ENCODE measurements around the gene DNAI7. TPM values are rescaled to one million over a fixed set of nuclear protein-coding genes. Genes with fewer than 3 reads are reported as not detected.

The DNAI7 gene
- polyA plus RNA-seq, 1 donor, result 0.63 TPM

- no CpG with 5 or more reads among the region's 6 CpGs for WGBS (ENCODE audit: insufficient coverage, low lambda C conversion rate)
- Histone ChIP-seq H3K9me3 (ENCODE audit: control insufficient read depth, low read depth, low read length) (no peaks in the 10 kb centered on the region), H3K36me3 (ENCODE audit: control insufficient read depth, insufficient read depth, low read length) (peaks cover 3% of the 10 kb centered on the region)
These were observed 12.5 kb upstream of the DNAI7 start for GRCh38 chr12:25207411-25207810.

GRCh38 chr12:25202137-25202536, 7.2 kb upstream of the DNAI7 start:
- peak; percentile 14 to 59 for DNase-seq
- no CpG with 5 or more reads among the region's 2 CpGs for WGBS (ENCODE audit: insufficient coverage, low lambda C conversion rate)
- Histone ChIP-seq H3K27me3 (ENCODE audit: control insufficient read depth, insufficient read depth, low read length) (no peaks in the 10 kb centered on the region), H3K9me3 (ENCODE audit: control insufficient read depth, low read depth, low read length) (no peaks in the 10 kb centered on the region), H3K4me1 (ENCODE audit: control insufficient read depth, insufficient read depth, low read length) (peaks cover 5% of the 10 kb centered on the region), H3K36me3 (ENCODE audit: control insufficient read depth, insufficient read depth, low read length) (no peaks in the 10 kb centered on the region), H3K4me3 (ENCODE audit: low read length) (no peak overlapping the region), H3K27ac (ENCODE audit: low read length) (no peak overlapping the region)

More at GRCh38 chr12:25207411-25207810, 12.5 kb upstream of the DNAI7 start:
- Histone ChIP-seq H3K27me3 (ENCODE audit: control insufficient read depth, insufficient read depth, low read length) (no peaks in the 10 kb centered on the region), H3K27ac (ENCODE audit: low read length) (peak overlapping the region; percentile 8), H3K4me3 (ENCODE audit: low read length) (no peak overlapping the region), H3K4me1 (ENCODE audit: control insufficient read depth, insufficient read depth, low read length) (peaks cover 5% of the 10 kb centered on the region)
- DNase-seq, result no peak

- DNase-seq, result no peak
- Histone ChIP-seq H3K4me3 (ENCODE audit: low read length) (no peak overlapping the region), H3K9me3 (ENCODE audit: control insufficient read depth, low read depth, low read length) (no peaks in the 10 kb centered on the region), H3K27me3 (ENCODE audit: control insufficient read depth, insufficient read depth, low read length) (no peaks in the 10 kb centered on the region), H3K36me3 (ENCODE audit: control insufficient read depth, insufficient read depth, low read length) (no peaks in the 10 kb centered on the region), H3K27ac (ENCODE audit: low read length) (no peak overlapping the region), H3K4me1 (ENCODE audit: control insufficient read depth, insufficient read depth, low read length) (peaks cover 12% of the 10 kb centered on the region)
- no CpG with 5 or more reads among the region's 1 CpG for WGBS (ENCODE audit: insufficient coverage, low lambda C conversion rate)
These were observed 5.7 kb upstream of the DNAI7 start for GRCh38 chr12:25200703-25201102.

GRCh38 chr12:25197608-25198007, 2.6 kb upstream of the DNAI7 start:
- Histone ChIP-seq H3K36me3 (ENCODE audit: control insufficient read depth, insufficient read depth, low read length) (no peaks in the 10 kb centered on the region), H3K4me1 (ENCODE audit: control insufficient read depth, insufficient read depth, low read length) (peaks cover 12% of the 10 kb centered on the region), H3K4me3 (ENCODE audit: low read length) (no peak overlapping the region), H3K9me3 (ENCODE audit: control insufficient read depth, low read depth, low read length) (no peaks in the 10 kb centered on the region), H3K27ac (ENCODE audit: low read length) (no peak overlapping the region), H3K27me3 (ENCODE audit: control insufficient read depth, insufficient read depth, low read length) (no peaks in the 10 kb centered on the region)
- no CpG with 5 or more reads among the region's 2 CpGs for whole genome bisulfite sequencing (ENCODE audit: insufficient coverage, low lambda C conversion rate)
- no peak for DNase-seq

DNA sequence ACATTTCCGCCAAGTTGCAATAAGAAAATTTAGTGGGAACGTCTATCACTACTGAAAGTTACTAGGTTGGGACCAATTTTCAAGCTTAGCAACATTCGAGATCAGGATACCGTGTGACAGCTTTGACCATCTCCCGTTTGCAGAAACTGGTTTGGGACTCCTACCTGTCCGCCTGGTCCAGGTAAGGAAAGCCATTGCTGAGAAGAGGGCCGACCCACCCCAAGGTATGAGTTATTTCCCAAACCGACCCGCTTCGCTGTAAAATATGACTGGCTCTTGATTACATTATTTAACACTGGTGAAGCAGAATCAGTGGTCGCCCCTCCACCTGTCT, 271 bp downstream of the DNAI7 start:
- WGBS (ENCODE audit: insufficient coverage, low lambda C conversion rate), result 60% methylated on average over 1 of the region's 11 CpGs
- peak overlapping the region; percentile 98 for H3K27ac ChIP-seq (ENCODE audit: low read length)

GRCh38 chr12:25194214-25194613, 746 bp downstream of the DNAI7 start:
- Histone ChIP-seq H3K36me3 (ENCODE audit: control insufficient read depth, insufficient read depth, low read length) (no peaks in the 10 kb centered on the region), H3K27ac (ENCODE audit: low read length) (peak overlapping the region; percentile 98), H3K4me1 (ENCODE audit: control insufficient read depth, insufficient read depth, low read length) (peaks cover 6% of the 10 kb centered on the region), H3K4me3 (ENCODE audit: low read length) (no peak overlapping the region), H3K27me3 (ENCODE audit: control insufficient read depth, insufficient read depth, low read length) (no peaks in the 10 kb centered on the region), H3K9me3 (ENCODE audit: control insufficient read depth, low read depth, low read length) (no peaks in the 10 kb centered on the region)
- 67% methylated on average over 1 of the region's 1 CpG for WGBS (ENCODE audit: insufficient coverage, low lambda C conversion rate)
- no peak for DNase-seq

More for the DNA sequence above, 271 bp downstream of the DNAI7 start:
- Histone ChIP-seq H3K36me3 (ENCODE audit: control insufficient read depth, insufficient read depth, low read length) (no peaks in the 10 kb centered on the region), H3K27me3 (ENCODE audit: control insufficient read depth, insufficient read depth, low read length) (no peaks in the 10 kb centered on the region), H3K9me3 (ENCODE audit: control insufficient read depth, low read depth, low read length) (no peaks in the 10 kb centered on the region), H3K4me1 (ENCODE audit: control insufficient read depth, insufficient read depth, low read length) (peaks cover 6% of the 10 kb centered on the region), H3K4me3 (ENCODE audit: low read length) (peak overlapping the region; percentile 86)
- DNase-seq, result no peak

- Histone ChIP-seq H3K4me3 (ENCODE audit: low read length) (no peak overlapping the region), H3K27ac (ENCODE audit: low read length) (no peak overlapping the region), H3K9me3 (ENCODE audit: control insufficient read depth, low read depth, low read length) (no peaks in the 10 kb centered on the region), H3K4me1 (ENCODE audit: control insufficient read depth, insufficient read depth, low read length) (no peaks in the 10 kb centered on the region), H3K27me3 (ENCODE audit: control insufficient read depth, insufficient read depth, low read length) (no peaks in the 10 kb centered on the region), H3K36me3 (ENCODE audit: control insufficient read depth, insufficient read depth, low read length) (no peaks in the 10 kb centered on the region)
- 81% methylated on average over 3 of the region's 6 CpGs for WGBS (ENCODE audit: insufficient coverage, low lambda C conversion rate)
- no peak for DNase-seq
These were observed 4.2 kb downstream of the DNAI7 start for GRCh38 chr12:25190793-25191192.

DNA sequence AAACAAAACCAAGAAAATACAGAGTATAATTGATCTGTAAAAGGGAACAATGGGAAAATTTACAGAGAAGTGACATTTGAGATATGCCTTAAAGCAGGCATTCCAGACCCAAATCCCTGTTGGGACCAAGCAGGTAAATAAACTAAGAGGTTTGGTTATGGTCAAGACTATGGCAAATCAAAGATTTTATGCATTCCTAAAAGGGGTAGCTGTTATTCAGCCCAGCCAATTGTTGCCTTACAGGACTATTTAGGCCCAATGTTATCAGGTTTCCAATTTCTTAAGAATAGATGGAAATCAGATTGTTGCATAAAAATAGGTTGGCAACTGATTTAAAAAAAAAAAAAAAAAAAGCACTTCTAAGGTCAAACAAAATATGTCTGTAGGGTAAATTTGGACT, 5.3 kb downstream of the DNAI7 start:
- no peaks in the 10 kb centered on the region for H3K4me1 ChIP-seq (ENCODE audit: control insufficient read depth, insufficient read depth, low read length)
- H3K36me3 ChIP-seq (ENCODE audit: control insufficient read depth, insufficient read depth, low read length), result no peaks in the 10 kb centered on the region

DNA sequence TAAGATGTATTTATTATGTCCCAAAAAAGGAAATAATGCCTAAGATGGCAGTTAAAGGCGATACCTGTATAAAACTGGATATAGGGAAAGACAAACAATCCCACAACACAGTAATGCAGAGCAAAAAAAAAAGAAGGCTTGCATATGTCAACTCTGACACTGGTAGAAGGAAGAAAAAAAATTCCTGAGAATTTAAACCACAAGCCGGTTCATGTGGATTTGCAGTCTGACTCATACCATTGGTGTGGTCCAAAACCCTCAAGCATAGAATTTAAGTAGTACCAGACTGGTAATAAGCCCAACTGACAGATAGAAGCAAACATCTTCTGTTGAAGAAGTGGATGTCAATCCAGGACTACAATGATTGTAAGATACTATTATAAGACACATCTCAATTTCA, 7.2 kb downstream of the DNAI7 start:
- no peaks in the 10 kb centered on the region for H3K36me3 ChIP-seq (ENCODE audit: control insufficient read depth, insufficient read depth, low read length)
- no peak overlapping the region for H3K27ac ChIP-seq (ENCODE audit: low read length)
- DNase-seq, result no peak
- no peaks in the 10 kb centered on the region for H3K4me1 ChIP-seq (ENCODE audit: control insufficient read depth, insufficient read depth, low read length)
- no peaks in the 10 kb centered on the region for H3K9me3 ChIP-seq (ENCODE audit: control insufficient read depth, low read depth, low read length)
- no peaks in the 10 kb centered on the region for H3K27me3 ChIP-seq (ENCODE audit: control insufficient read depth, insufficient read depth, low read length)
- 90% methylated on average over 2 of the region's 2 CpGs for WGBS (ENCODE audit: insufficient coverage, low lambda C conversion rate)
- no peak overlapping the region for H3K4me3 ChIP-seq (ENCODE audit: low read length)

More for the DNA sequence above, 5.3 kb downstream of the DNAI7 start:
- no peak for DNase-seq
- H3K27ac ChIP-seq (ENCODE audit: low read length), result no peak overlapping the region
- H3K4me3 ChIP-seq (ENCODE audit: low read length), result no peak overlapping the region
- no peaks in the 10 kb centered on the region for H3K27me3 ChIP-seq (ENCODE audit: control insufficient read depth, insufficient read depth, low read length)
- H3K9me3 ChIP-seq (ENCODE audit: control insufficient read depth, low read depth, low read length), result no peaks in the 10 kb centered on the region

DNA sequence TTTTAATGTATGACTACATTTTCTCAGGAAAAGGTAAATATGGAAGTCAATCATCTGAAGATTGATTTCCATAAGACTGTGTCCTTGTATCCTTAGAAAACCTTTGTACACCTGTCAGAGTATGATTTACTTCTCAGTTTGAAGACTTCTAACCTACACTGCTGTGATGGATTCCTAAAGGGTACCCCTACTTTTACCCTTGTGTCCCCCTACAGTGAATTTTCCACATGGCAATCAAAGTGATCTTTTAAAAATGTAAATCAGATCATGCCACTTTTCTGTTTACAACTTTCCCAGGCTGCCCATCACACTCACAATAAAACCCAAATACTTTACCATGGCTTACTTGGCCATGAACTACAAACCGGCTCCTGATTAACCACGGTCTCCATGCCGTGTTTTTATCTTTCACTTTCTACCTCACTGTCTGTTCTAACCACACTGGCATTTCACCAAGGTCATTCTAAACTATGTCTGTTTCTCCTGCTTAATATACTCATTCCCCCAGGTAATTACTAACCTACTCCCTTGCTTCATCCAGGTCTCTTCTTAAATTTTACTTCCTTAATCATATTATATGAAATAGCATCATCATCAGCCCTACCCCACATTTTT, 8.1 kb downstream of the DNAI7 start:
- H3K9me3 ChIP-seq (ENCODE audit: control insufficient read depth, low read depth, low read length), result no peaks in the 10 kb centered on the region
- H3K4me3 ChIP-seq (ENCODE audit: low read length), result no peak overlapping the region
- DNase-seq, result no peak
- no peaks in the 10 kb centered on the region for H3K4me1 ChIP-seq (ENCODE audit: control insufficient read depth, insufficient read depth, low read length)
- H3K36me3 ChIP-seq (ENCODE audit: control insufficient read depth, insufficient read depth, low read length), result no peaks in the 10 kb centered on the region
- no peaks in the 10 kb centered on the region for H3K27me3 ChIP-seq (ENCODE audit: control insufficient read depth, insufficient read depth, low read length)
- 25% methylated on average over 3 of the region's 3 CpGs for WGBS (ENCODE audit: insufficient coverage, low lambda C conversion rate)
- H3K27ac ChIP-seq (ENCODE audit: low read length), result no peak overlapping the region

GRCh38 chr12:25186038-25186787, 8.7 kb downstream of the DNAI7 start:
- Histone ChIP-seq H3K4me1 (ENCODE audit: control insufficient read depth, insufficient read depth, low read length) (no peaks in the 10 kb centered on the region), H3K36me3 (ENCODE audit: control insufficient read depth, insufficient read depth, low read length) (no peaks in the 10 kb centered on the region), H3K27me3 (ENCODE audit: control insufficient read depth, insufficient read depth, low read length) (no peaks in the 10 kb centered on the region), H3K4me3 (ENCODE audit: low read length) (no peak overlapping the region), H3K27ac (ENCODE audit: low read length) (no peak overlapping the region), H3K9me3 (ENCODE audit: control insufficient read depth, low read depth, low read length) (no peaks in the 10 kb centered on the region)
- DNase-seq, result no peak
- 75% methylated on average over 2 of the region's 4 CpGs for WGBS (ENCODE audit: insufficient coverage, low lambda C conversion rate)

All from large intestine (tissue), 3 donors.